Fibroblast of lung (primary cell): ENCODE results near the gene DOCK3. TPM values are rescaled to one million over a fixed set of nuclear protein-coding genes. Genes with fewer than 3 reads are reported as not detected.

ENCODE experiments used
- DNase-seq, 2 donors: peaks; one replicate each; pipeline versions ENCODE4 v3.0.0 to v3.0.0-alpha.2; 2010; ENCODE audit warnings: low read depth in 2 of 2
- H2AFZ ChIP-seq: 2 replicates; pipeline ENCODE4 v1.5.1; 2012; ENCODE audit warnings: low read length, control low read depth, inconsistent platforms
- H3K27ac ChIP-seq: 2 replicates; pipeline ENCODE4 v1.5.1; 2011; ENCODE audit warnings: low read length, control low read depth; ENCODE audit not compliant: insufficient read depth
- H3K27me3 ChIP-seq: 2 replicates; pipeline ENCODE4 v1.5.1; 2011; ENCODE audit warnings: mild to moderate bottlenecking, low read length; ENCODE audit not compliant: control insufficient read depth, insufficient read depth
- H3K36me3 ChIP-seq: 2 replicates; pipeline ENCODE4 v1.5.1; 2011; ENCODE audit warnings: low read length; ENCODE audit not compliant: control insufficient read depth, insufficient read depth
- H3K4me1 ChIP-seq: 2 replicates; pipeline ENCODE4 v1.5.1; 2011; ENCODE audit warnings: low read length; ENCODE audit not compliant: control insufficient read depth, insufficient read depth; ENCODE audit errors: extremely low read depth
- H3K4me2 ChIP-seq: 2 replicates; pipeline ENCODE4 v1.5.1; 2011; ENCODE audit warnings: low read length, control low read depth; ENCODE audit not compliant: insufficient read depth; ENCODE audit errors: extremely low read depth
- H3K4me3 ChIP-seq, 4 experiments: fragments of 200-600 bp in 1 of 4; sonication (generic) in 1 of 4; replicated peaks in 1 of 4; 2 replicates each; pipeline ENCODE4 v1.5.1; 2011 to 2016; ENCODE audit warnings: low read length in 4 of 4, low read depth in 3 of 4, mild to moderate bottlenecking in 3 of 4, control low read depth in 2 of 4, inconsistent platforms in 1 of 4, mixed read lengths in 1 of 4; ENCODE audit not compliant: insufficient read depth in 1 of 4; ENCODE audit errors: control extremely low read depth in 1 of 4
- H3K79me2 ChIP-seq: 2 replicates; pipeline ENCODE4 v1.5.1; 2012; ENCODE audit warnings: mild to moderate bottlenecking, low read length, inconsistent platforms; ENCODE audit not compliant: control insufficient read depth, insufficient read depth
- H3K9ac ChIP-seq: 2 replicates; pipeline ENCODE4 v1.5.1; 2011; ENCODE audit warnings: mild to moderate bottlenecking, low read length, control low read depth; ENCODE audit not compliant: insufficient read depth
- H3K9me3 ChIP-seq: 2 replicates; pipeline ENCODE4 v1.5.1; 2012; ENCODE audit warnings: low read depth, low read length; ENCODE audit not compliant: control insufficient read depth, insufficient read depth
- H4K20me1 ChIP-seq: 2 replicates; pipeline ENCODE4 v1.5.1; 2011; ENCODE audit warnings: low read length; ENCODE audit not compliant: control insufficient read depth, insufficient read depth; ENCODE audit errors: extremely low read depth
- CTCF ChIP-seq, 2 donors: IDR thresholded peaks in 1 of 2; conservative IDR thresholded peaks in 1 of 2; 1 replicate in 1 of 2; 2 replicates in 1 of 2; pipeline ENCODE4 v1.5.1; 2011 to 2012; ENCODE audit warnings: low read length in 2 of 2, control low read depth in 1 of 2, inconsistent platforms in 1 of 2, low read depth in 1 of 2, mild to moderate bottlenecking in 1 of 2
- EZH2 ChIP-seq: IDR thresholded peaks from 2 replicates; pipeline ENCODE4 v1.5.1; 2012; ENCODE audit warnings: low read length, control low read depth, mild to moderate bottlenecking; ENCODE audit errors: missing control alignments
- polyA plus RNA-seq, 2 donors: library from polyadenylated mRNA; depleted of rRNA in 1 of 2; stranded (reverse) in 1 of 2; unstranded in 1 of 2; fragments of >200 nt; gene quantifications; 2 replicates each; pipeline ENCODE4 v1.2.1, GENCODE V29; 2011 to 2012; ENCODE audit warnings: missing spikeins in 1 of 2
- total RNA-seq: library from RNA; depleted of rRNA; stranded (reverse); fragments of >200 nt; gene quantifications from 2 replicates; pipeline ENCODE4 v1.2.1, GENCODE V29; 2014

The DOCK3 gene
- total and polyA plus RNA-seq, 2 donors (not counting 1 experiment from before 2014, with no cell fraction given) = 0.07 to 0.17 TPM

GRCh38 chr3:50657816-50658215 lies 16.9 kb upstream of the DOCK3 start:
- no peak overlapping the region for H3K4me2 ChIP-seq
- H3K27me3 ChIP-seq = no peaks in the 10 kb centered on the region
- TF ChIP-seq EZH2 = no peak
- no peak for TF ChIP-seq CTCF (conservative IDR thresholded peaks at IDR 0.05 in 1 of 2, IDR thresholded peaks at IDR 0.05 in 1 of 2; ENCODE audit: low read depth in 1 of 2, low read length in 2 of 2)
- no peaks in the 10 kb centered on the region for H3K36me3 ChIP-seq
- H3K27ac ChIP-seq = no peak overlapping the region
- H3K79me2 ChIP-seq = no peaks in the 10 kb centered on the region
- H3K4me3 ChIP-seq = no peak overlapping the region
- no peaks in the 10 kb centered on the region for H3K9me3 ChIP-seq
- no peaks in the 10 kb centered on the region for H4K20me1 ChIP-seq
- no peak overlapping the region for H3K9ac ChIP-seq
- DNase-seq = no peak
- no peak overlapping the region for H2AFZ ChIP-seq
- H3K4me1 ChIP-seq = no peaks in the 10 kb centered on the region

- H3K4me2 ChIP-seq = no peak overlapping the region
- DNase-seq = no peak
Observed at GRCh38 chr3:50658416-50658815, 16.3 kb upstream of the DOCK3 start.

GRCh38 chr3:50658831-50659230 lies 15.9 kb upstream of the DOCK3 start:
- no peaks in the 10 kb centered on the region for H3K79me2 ChIP-seq
- no peak overlapping the region for H3K4me3 ChIP-seq
- no peak for DNase-seq
- no peak overlapping the region for H3K27ac ChIP-seq
- TF ChIP-seq EZH2 (no peak), CTCF (conservative IDR thresholded peaks at IDR 0.05 in 1 of 2, IDR thresholded peaks at IDR 0.05 in 1 of 2; ENCODE audit: low read depth in 1 of 2, low read length in 2 of 2) (no peak)
- H3K9ac ChIP-seq = no peak overlapping the region
- no peaks in the 10 kb centered on the region for H4K20me1 ChIP-seq
- H3K4me2 ChIP-seq = no peak overlapping the region
- H3K9me3 ChIP-seq = no peaks in the 10 kb centered on the region
- no peaks in the 10 kb centered on the region for H3K27me3 ChIP-seq
- H3K36me3 ChIP-seq = no peaks in the 10 kb centered on the region
- H2AFZ ChIP-seq = no peak overlapping the region
- H3K4me1 ChIP-seq = no peaks in the 10 kb centered on the region

More at GRCh38 chr3:50658416-50658815, 16.3 kb upstream of the DOCK3 start:
- no peaks in the 10 kb centered on the region for H3K36me3 ChIP-seq
- H3K79me2 ChIP-seq = no peaks in the 10 kb centered on the region
- no peaks in the 10 kb centered on the region for H3K4me1 ChIP-seq
- TF ChIP-seq CTCF (conservative IDR thresholded peaks at IDR 0.05 in 1 of 2, IDR thresholded peaks at IDR 0.05 in 1 of 2; ENCODE audit: low read depth in 1 of 2, low read length in 2 of 2) (no peak), EZH2 (no peak)
- H3K27me3 ChIP-seq = no peaks in the 10 kb centered on the region
- no peak overlapping the region for H3K9ac ChIP-seq
- H3K27ac ChIP-seq = no peak overlapping the region
- H3K4me3 ChIP-seq = no peak overlapping the region
- H4K20me1 ChIP-seq = no peaks in the 10 kb centered on the region
- H3K9me3 ChIP-seq = no peaks in the 10 kb centered on the region
- H2AFZ ChIP-seq = no peak overlapping the region
